ENCODE data around the gene PPP3CA.
A peak's percentile ranks its signal among the peaks of the same experiment; 100 is the strongest.
"Not testable (repeated sequence)": the region's sequence is repeated elsewhere in the genome, so short reads cannot be mapped to it uniquely, and the experiment has no call there.

PPP3CA gene

GRCh38 chr4:101200561-101200960, 146.8 kb downstream of the PPP3CA start:
- DNase-seq: peak; percentile 66 to 88

GRCh38 chr4:101199507-101200285, 147.6 kb downstream of the PPP3CA start:
- no peak for DNase-seq

GRCh38 chr4:101198682-101199339, 148.5 kb downstream of the PPP3CA start:
- DNase-seq: no peak

GRCh38 chr4:101197350-101197749, 150.0 kb downstream of the PPP3CA start:
- no peak for DNase-seq

- no peak for DNase-seq
Measured at GRCh38 chr4:101192244-101192643, 155.1 kb downstream of the PPP3CA start.

- no peak for DNase-seq
Measured at GRCh38 chr4:101191302-101192098, 155.8 kb downstream of the PPP3CA start.

GRCh38 chr4:101190751-101191150, 156.6 kb downstream of the PPP3CA start:
- DNase-seq: no peak

GRCh38 chr4:101188906-101189305, 158.4 kb downstream of the PPP3CA start:
- DNase-seq: no peak

GRCh38 chr4:101187841-101188240, 159.5 kb downstream of the PPP3CA start:
- peak in 1 of 2 experiments; percentile 33 for DNase-seq

- no peak for DNase-seq
Measured at GRCh38 chr4:101186567-101187184, 160.7 kb downstream of the PPP3CA start.

GRCh38 chr4:101184668-101185067, 162.7 kb downstream of the PPP3CA start:
- no peak for DNase-seq

- DNase-seq: no peak
Measured at GRCh38 chr4:101183666-101184373, 163.5 kb downstream of the PPP3CA start.

- DNase-seq: no peak
Measured at GRCh38 chr4:101183221-101183620, 164.1 kb downstream of the PPP3CA start.

- not testable (repeated sequence) for DNase-seq
Measured at GRCh38 chr4:101182688-101183087, 164.6 kb downstream of the PPP3CA start.

- no peak for DNase-seq
Measured at GRCh38 chr4:101178731-101179130, 168.6 kb downstream of the PPP3CA start.

- DNase-seq: no peak
Measured at GRCh38 chr4:101177154-101177553, 170.2 kb downstream of the PPP3CA start.

GRCh38 chr4:101175896-101176676, 171.2 kb downstream of the PPP3CA start:
- DNase-seq: no peak

- DNase-seq: no peak
Measured at GRCh38 chr4:101174679-101175345, 172.5 kb downstream of the PPP3CA start.

- DNase-seq: no peak
Measured at GRCh38 chr4:101172369-101172768, 175.0 kb downstream of the PPP3CA start.

- no peak for DNase-seq
Measured at GRCh38 chr4:101171747-101172146, 175.6 kb downstream of the PPP3CA start.
